A549 treated with Hydrocortisone at 1 μM for 4 hours (cell line): ENCODE results near the gene MYO16. TPM values are rescaled to one million over a fixed set of nuclear protein-coding genes. Genes with fewer than 3 reads are reported as not detected.

Source experiments
- total RNA-seq: library from RNA; stranded (reverse); fragments of 200-300 nt; extraction: Qiagen RNA extraction; gene quantifications from 5 replicates; pipeline ENCODE4 v1.2.3, GENCODE V29; 2022

MYO16 gene
- 0.03 to 0.15 TPM (median 0.06 TPM) in 4 of 5 replicates, not detected in the other for total RNA-seq

DNA sequence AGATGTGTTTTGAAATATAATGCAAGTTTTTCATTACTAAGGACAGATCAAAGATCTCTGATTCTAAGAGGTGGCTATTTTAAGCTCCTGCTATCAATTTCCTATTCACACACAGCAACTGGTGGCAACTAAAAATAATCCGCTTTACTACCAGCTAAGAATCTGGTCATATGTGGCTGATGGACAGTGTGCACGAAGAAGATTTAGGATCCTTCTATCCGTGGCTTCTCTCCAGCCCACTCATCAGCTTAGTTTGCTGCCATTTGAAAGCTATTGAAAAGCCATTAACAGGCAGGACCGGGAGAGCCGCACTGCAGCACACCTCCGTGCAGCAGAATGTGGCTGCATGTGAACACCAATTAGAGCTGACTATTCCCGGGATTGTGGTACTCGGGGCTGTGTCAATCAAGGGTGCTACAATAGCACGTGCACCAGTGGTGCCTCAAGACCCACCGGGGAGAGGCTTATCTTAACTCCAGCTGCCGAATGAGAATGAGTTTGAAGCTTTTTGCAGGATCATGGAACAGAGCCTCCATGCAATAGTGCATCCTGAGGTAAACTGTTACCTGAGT, at the start of gene MYO16:
Gene MYO16 (plus strand): TSS at position 431 of the 572 bp plus-strand sequence. CDS start 234 bp downstream, outside the sequence.

